ENCODE data around the gene LTN1. TPM values are rescaled to one million over a fixed set of nuclear protein-coding genes. Genes with fewer than 3 reads are reported as not detected.
"Not testable (repeated sequence)": the region's sequence is repeated elsewhere in the genome, so short reads cannot be mapped to it uniquely, and the experiment has no call there.

LTN1 gene
- total RNA-seq, 1 experiment from 2014 or later: 79.4 TPM

- DNase-seq (ENCODE audit: low spot score): no peak
- in situ Hi-C loops (cut with HindIII; ENCODE audit: low sequenced_read_pairs): loop anchor here (25.0 kb wide), 1 partner anchor 131 kb away; no protein-coding TSS in a partner anchor
Measured at GRCh38 chr21:28943631-28944030, 49.0 kb downstream of the LTN1 start.

GRCh38 chr21:28938726-28939125 lies 54.0 kb downstream of the LTN1 start:
- in situ Hi-C loops (cut with HindIII; ENCODE audit: low sequenced_read_pairs): loop anchor here (25.0 kb wide), 1 partner anchor 126 kb away; no protein-coding TSS in a partner anchor
- no peak for DNase-seq (ENCODE audit: low spot score)

- in situ Hi-C loops (cut with HindIII; ENCODE audit: low sequenced_read_pairs): loop anchor here (25.0 kb wide), 1 partner anchor 125 kb away; no protein-coding TSS in a partner anchor
Measured at GRCh38 chr21:28937737-28938136, 54.9 kb downstream of the LTN1 start.

GRCh38 chr21:28936721-28937120 lies 56.0 kb downstream of the LTN1 start:
- in situ Hi-C loops (cut with HindIII; ENCODE audit: low sequenced_read_pairs): loop anchor here (25.0 kb wide), 1 partner anchor 124 kb away; no protein-coding TSS in a partner anchor
- peak; percentile 71 for DNase-seq (ENCODE audit: low spot score)

More at GRCh38 chr21:28937737-28938136, 54.9 kb downstream of the LTN1 start:
- DNase-seq (ENCODE audit: low spot score): no peak

- DNase-seq (ENCODE audit: low spot score): no peak
- in situ Hi-C loops (cut with HindIII; ENCODE audit: low sequenced_read_pairs): loop anchor here (25.0 kb wide), 1 partner anchor 124 kb away; no protein-coding TSS in a partner anchor
Measured at GRCh38 chr21:28936036-28936435, 56.6 kb downstream of the LTN1 start.

DNA sequence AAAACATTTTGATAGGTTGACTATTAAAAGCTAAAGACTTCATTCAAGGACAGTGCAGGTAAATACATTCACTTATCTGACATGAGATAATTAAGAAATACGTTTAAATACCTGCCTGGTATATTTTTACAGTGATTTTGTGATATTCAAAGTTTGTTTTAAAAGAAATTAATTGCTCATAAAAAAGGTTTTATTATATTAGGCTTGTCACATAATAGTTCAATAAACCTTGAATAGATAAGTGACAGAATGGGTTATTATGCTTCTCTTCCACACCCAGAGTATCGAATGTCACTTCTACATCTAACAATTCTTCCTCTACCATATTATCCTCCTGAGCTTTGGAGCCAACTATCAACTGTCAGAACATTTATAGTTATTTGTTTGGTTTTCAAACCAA lies 60.0 kb downstream of the LTN1 start:
- in situ Hi-C loops (cut with HindIII; ENCODE audit: low sequenced_read_pairs): loop anchor here (25.0 kb wide), 1 partner anchor 120 kb away; no protein-coding TSS in a partner anchor
- no peak for DNase-seq (ENCODE audit: low spot score)

DNA sequence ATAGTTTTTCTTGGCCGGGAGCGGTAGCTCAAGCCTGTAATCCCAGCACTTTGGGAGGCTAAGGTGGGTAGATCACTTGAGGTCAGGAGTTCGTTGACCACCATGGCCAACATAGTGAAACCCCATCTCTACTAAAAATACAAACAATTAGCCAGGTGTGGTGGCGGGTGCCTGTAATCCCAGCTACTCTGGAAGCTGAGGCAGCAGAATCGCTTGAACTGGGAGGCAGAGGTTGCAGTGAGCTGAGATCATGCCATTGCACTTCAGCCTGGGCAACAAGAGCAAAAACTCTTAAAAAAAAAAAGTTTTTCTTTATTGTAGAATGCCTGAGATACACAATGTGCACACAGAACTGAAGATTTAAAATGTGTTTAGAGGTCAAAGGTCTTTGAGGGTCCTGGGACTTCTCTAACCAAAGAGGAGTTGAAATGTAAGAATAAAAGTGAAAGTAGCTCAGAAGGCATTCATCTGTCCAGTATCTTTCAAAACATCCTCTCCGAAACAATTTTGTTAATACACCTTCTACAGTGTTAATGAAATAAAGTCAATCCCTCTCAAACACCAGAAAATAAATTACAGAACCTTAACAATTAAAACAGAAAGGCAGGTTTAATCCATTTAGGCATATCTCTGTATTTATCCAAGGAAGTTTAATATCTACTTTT lies 60.8 kb downstream of the LTN1 start:
- not testable (repeated sequence) for DNase-seq (ENCODE audit: low spot score)
- in situ Hi-C loops (cut with HindIII; ENCODE audit: low sequenced_read_pairs): loop anchor here (25.0 kb wide), 1 partner anchor 120 kb away; no protein-coding TSS in a partner anchor

DNA sequence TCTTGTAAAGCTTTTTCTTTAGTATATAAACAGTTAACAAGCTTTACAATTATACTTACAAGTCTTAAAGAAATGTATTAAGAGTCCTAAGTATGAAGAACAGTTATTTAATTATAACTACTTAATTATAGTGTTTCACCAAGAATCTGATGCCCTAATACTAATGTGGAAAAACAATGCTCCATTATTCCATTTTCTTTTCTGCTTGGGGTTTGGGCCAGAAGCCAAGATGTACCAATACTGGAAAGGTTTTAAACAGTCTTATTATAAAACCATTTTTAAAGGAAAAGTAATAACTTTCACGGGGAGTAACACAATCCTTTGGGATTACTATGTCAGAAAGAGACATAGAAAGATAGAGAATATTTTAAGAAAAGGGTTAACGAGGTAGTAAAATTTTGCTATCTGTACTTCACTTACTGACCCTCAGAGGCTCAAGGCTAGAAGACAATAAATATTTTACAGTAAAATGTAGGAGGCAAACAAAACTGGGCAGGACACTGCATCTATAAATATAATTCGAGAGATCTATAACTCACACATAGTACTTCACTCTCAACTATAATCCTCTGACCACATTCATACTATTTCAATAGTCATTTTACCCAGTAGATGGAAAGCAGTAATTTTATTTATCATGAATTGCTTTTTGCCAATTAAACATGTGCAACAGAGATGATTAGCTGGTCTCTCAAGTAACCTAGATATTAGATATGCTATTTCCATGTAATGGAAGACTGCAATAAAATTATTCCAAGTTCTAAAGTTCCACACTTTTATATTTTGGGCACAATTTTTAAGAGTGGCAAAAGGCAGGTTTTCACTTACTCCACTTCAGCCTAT lies 63.9 kb downstream of the LTN1 start:
- DNase-seq (ENCODE audit: low spot score): peak; percentile 52
- in situ Hi-C loops (cut with HindIII; ENCODE audit: low sequenced_read_pairs): loop anchor here (25.0 kb wide), 1 partner anchor 116 kb away; no protein-coding TSS in a partner anchor

DNA sequence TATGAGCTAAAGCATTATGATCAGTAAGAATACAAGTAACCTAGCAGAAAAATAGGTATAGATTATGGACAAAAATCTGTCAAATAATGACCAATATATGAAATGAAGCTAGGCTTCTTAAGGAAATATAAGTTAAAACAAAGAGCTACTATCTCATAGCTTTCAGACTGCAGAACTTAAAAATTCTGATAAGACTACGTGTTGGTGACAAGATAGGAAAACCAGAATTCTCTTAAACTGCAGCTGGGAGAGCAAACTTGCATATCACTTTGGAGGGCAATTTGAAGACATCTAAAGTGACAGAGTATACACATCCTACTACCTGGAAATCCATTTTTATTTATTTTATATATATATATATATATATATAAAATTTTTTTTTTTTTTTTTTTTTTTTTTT lies 65.5 kb downstream of the LTN1 start:
- in situ Hi-C loops (cut with HindIII; ENCODE audit: low sequenced_read_pairs): loop anchor here (25.0 kb wide), 1 partner anchor 115 kb away; no protein-coding TSS in a partner anchor

GRCh38 chr21:28923439-28923975 lies 69.2 kb downstream of the LTN1 start:
- DNase-seq (ENCODE audit: low spot score): no peak
- in situ Hi-C loops (cut with HindIII; ENCODE audit: low sequenced_read_pairs): no loop called here

More for the DNA sequence above, 65.5 kb downstream of the LTN1 start:
- DNase-seq (ENCODE audit: low spot score): no peak

- in situ Hi-C loops (cut with HindIII; ENCODE audit: low sequenced_read_pairs): no loop called here
- no peak for DNase-seq (ENCODE audit: low spot score)
Measured at GRCh38 chr21:28922368-28922767, 70.3 kb downstream of the LTN1 start.

DNA sequence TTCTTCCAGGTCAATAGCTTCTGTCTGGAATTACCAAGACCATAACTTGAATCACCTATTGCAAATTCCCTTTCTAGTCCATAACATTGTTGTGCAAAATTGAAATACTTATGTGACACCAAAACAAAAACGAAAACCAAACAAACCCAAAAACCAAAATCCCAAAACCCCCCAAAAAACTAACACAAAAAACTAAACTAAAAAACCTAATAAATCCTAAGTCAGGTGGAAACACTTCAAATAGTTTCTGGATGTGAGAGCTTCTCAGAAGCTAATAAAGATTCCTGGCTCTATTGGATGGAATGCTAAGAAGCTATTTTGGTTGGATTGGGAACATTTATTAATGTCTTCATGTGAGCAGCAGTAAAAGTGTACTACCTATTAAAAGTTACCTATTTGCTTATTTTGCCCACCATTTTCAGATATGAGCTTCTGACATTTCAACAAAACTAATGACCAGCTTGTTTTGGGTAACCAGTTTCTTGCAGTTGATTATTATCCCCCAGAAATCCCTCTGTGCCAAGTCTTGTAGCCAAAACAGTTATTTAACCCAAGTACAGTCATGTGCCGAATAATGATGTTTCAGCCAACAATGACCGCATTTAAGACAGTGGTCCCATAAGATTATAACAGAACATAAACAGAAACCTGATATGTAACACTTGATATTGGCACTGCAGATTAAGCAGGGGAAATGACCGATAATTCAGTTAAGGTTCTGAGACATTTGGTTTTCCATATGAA lies 76.4 kb downstream of the LTN1 start:
- in situ Hi-C loops (cut with HindIII; ENCODE audit: low sequenced_read_pairs): no loop called here
- DNase-seq (ENCODE audit: low spot score): peak; percentile 69

- no peak for DNase-seq (ENCODE audit: low spot score)
- in situ Hi-C loops (cut with HindIII; ENCODE audit: low sequenced_read_pairs): no loop called here
Measured at GRCh38 chr21:28913071-28913470, 79.6 kb downstream of the LTN1 start.

DNA sequence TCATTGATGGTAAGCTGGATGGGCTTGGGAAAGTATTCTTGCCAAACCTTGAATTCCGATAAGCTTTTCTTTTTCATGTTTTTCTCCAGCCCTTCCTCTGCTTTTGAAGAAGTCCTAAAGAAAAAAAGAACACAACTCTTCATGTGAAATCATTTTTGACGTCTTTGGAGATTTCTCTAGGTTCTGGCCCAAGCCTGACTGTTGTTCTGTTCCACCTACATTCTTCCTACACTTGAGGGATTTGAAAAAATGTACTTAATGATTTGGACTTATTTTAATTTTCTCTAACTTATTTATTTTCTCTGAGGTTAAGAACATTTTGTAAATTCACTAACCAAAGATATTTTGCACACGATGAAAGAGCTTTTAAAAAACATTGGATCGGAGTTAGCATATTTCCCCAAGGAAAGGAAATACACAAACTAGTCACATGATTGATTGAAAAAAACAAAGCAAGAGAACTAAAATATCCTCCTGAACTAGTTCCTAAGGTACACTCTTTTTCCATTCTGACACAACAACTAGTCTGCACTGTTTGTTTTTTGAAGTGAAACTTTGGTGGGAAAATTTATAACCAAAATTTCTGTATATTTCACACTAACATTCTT lies 82.3 kb downstream of the LTN1 start:
- in situ Hi-C loops (cut with HindIII; ENCODE audit: low sequenced_read_pairs): no loop called here
- no peak for DNase-seq (ENCODE audit: low spot score)

DNA sequence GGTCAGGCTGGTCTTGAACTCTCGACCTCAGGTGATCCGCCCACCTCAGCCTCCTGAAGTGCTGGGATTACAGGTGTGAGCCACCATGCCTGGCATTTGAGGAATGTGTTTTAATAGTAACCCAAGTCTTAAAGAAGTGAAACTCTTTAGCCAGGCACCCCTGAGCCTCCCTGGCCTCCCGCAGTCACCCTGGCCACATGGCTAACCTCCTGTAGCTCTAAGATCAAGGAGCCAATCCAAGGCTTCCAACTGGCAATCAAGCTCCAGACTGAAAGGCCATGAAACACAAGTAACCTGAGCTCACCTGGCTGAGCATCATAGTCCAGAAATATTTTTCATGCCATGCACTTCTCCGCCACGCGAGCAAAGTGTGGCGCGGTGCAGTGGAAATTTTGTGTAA lies 84.3 kb downstream of the LTN1 start:
- peak; percentile 76 for DNase-seq (ENCODE audit: low spot score)
- in situ Hi-C loops (cut with HindIII; ENCODE audit: low sequenced_read_pairs): no loop called here

GRCh38 chr21:28906841-28907240 lies 85.8 kb downstream of the LTN1 start:
- peak; percentile 75 for DNase-seq (ENCODE audit: low spot score)
- in situ Hi-C loops (cut with HindIII; ENCODE audit: low sequenced_read_pairs): no loop called here

- peak; percentile 71 for DNase-seq (ENCODE audit: low spot score)
- in situ Hi-C loops (cut with HindIII; ENCODE audit: low sequenced_read_pairs): no loop called here
Measured at GRCh38 chr21:28906236-28906635, 86.4 kb downstream of the LTN1 start.

GRCh38 chr21:28904961-28905435 lies 87.7 kb downstream of the LTN1 start:
- in situ Hi-C loops (cut with HindIII; ENCODE audit: low sequenced_read_pairs): no loop called here
- DNase-seq (ENCODE audit: low spot score): peak; percentile 77

Measured in G401 (cell line).